H1 (cell line): ENCODE results near the gene GRAMD1B. TPM values are rescaled to one million over a fixed set of nuclear protein-coding genes. Genes with fewer than 3 reads are reported as not detected.

Experiments
- CTCF ChIA-PET: fragments of 300-600 bp; sonication (Branson Sonifier 250); formaldehyde crosslinking; loops from one replicate; lab custom pipeline; 2021; ENCODE audit not compliant: partially characterized antibody; lab: Charles Lee
- POLR2A ChIA-PET: fragments of 300-600 bp; sonication (Branson Sonifier 250); formaldehyde crosslinking; loops from one replicate; lab custom pipeline; 2021; ENCODE audit warnings: inconsistent platforms; ENCODE audit not compliant: partially characterized antibody; lab: Charles Lee
- DNase-seq, 2 experiments: peaks; one replicate each; pipeline versions ENCODE4 v3.0.0 to v3.0.0-alpha.2; 2010 to 2022; ENCODE audit warnings: low spot score in 2 of 2, low read depth in 1 of 2, mixed read lengths in 1 of 2
- FAIRE-seq: peaks from 2 replicates; lab custom pipeline; 2011; peaks lifted over from hg19 to GRCh38; lab: Jason Lieb, UNC
- H2AFZ ChIP-seq: 2 replicates; pipeline ENCODE4 v1.8.1; 2012; ENCODE audit warnings: low read length, inconsistent platforms
- H2AK5ac ChIP-seq: 2 replicates; pipeline ENCODE4 v1.6.1; 2013; ENCODE audit warnings: low read depth, low read length
- H2BK120ac ChIP-seq: replicated peaks from 2 replicates; pipeline ENCODE3; 2013; ENCODE audit warnings: low read depth, low read length, inconsistent platforms
- H2BK12ac ChIP-seq: 2 replicates; pipeline ENCODE4 v1.6.1; 2013; ENCODE audit warnings: low read depth, low read length
- H2BK15ac ChIP-seq: 2 replicates; pipeline ENCODE4 v1.6.1; 2013; ENCODE audit warnings: low read length
- H2BK20ac ChIP-seq: 2 replicates; pipeline ENCODE4 v1.6.1; 2013; ENCODE audit warnings: low read length
- H2BK5ac ChIP-seq: 2 replicates; pipeline ENCODE4 v1.6.1; 2013; ENCODE audit warnings: low read depth, low read length
- H3K14ac ChIP-seq: 2 replicates; pipeline ENCODE4 v1.6.1; 2013; ENCODE audit warnings: inconsistent platforms; ENCODE audit not compliant: insufficient read length
- H3K18ac ChIP-seq: 2 replicates; pipeline ENCODE4 v1.6.1; 2013; ENCODE audit warnings: low read length; ENCODE audit errors: extremely low read depth
- H3K23ac ChIP-seq: 2 replicates; pipeline ENCODE4 v1.6.1; 2013; ENCODE audit warnings: inconsistent platforms; ENCODE audit not compliant: insufficient read length
- H3K23me2 ChIP-seq: 2 replicates; pipeline ENCODE4 v1.6.1; 2013; ENCODE audit warnings: low read depth, low read length
- H3K27ac ChIP-seq: 2 replicates; pipeline ENCODE4 v1.6.1; 2011; ENCODE audit warnings: low read depth, low read length, inconsistent platforms
- H3K27me3 ChIP-seq, 4 experiments: replicated peaks in 1 of 4; 1 replicate in 1 of 4; 2 replicates in 3 of 4; pipeline versions ENCODE4 v1.6.1 to v1.8.1; 2011 to 2013; ENCODE audit warnings: low read length in 3 of 4, mild to moderate bottlenecking in 3 of 4, inconsistent platforms in 2 of 4, mixed read lengths in 2 of 4, moderate library complexity in 1 of 4; ENCODE audit not compliant: control insufficient read depth in 3 of 4, insufficient read depth in 3 of 4; ENCODE audit errors: extremely low read depth in 1 of 4
- H3K36me3 ChIP-seq, 4 experiments: 2 replicates each; pipeline versions ENCODE4 v1.6.1 to v1.8.1; 2011 to 2013; ENCODE audit warnings: mild to moderate bottlenecking in 4 of 4, low read length in 3 of 4, moderate library complexity in 2 of 4, control low read depth in 1 of 4, inconsistent platforms in 1 of 4; ENCODE audit not compliant: insufficient read depth in 4 of 4, control insufficient read depth in 2 of 4
- H3K4ac ChIP-seq: replicated peaks from 2 replicates; pipeline ENCODE3; 2013; ENCODE audit warnings: low read length, low read depth, mixed read lengths, inconsistent platforms; ENCODE audit not compliant: insufficient read length
- H3K4me1 ChIP-seq, 4 experiments: replicated peaks in 1 of 4; 1 replicate in 1 of 4; 2 replicates in 3 of 4; pipeline versions ENCODE4 v1.6.1 to v1.8.1; 2011 to 2013; ENCODE audit warnings: low read length in 3 of 4, inconsistent platforms in 2 of 4, mixed read lengths in 1 of 4; ENCODE audit not compliant: insufficient read depth in 4 of 4, control insufficient read depth in 3 of 4
- H3K4me2 ChIP-seq, 2 experiments: 2 replicates each; pipeline versions ENCODE4 v1.6.1 to v1.8.1; 2011 to 2013; ENCODE audit warnings: low read depth in 2 of 2, low read length in 2 of 2, control low read depth in 1 of 2, inconsistent platforms in 1 of 2, mild to moderate bottlenecking in 1 of 2; ENCODE audit not compliant: insufficient read depth in 1 of 2
- H3K4me3 ChIP-seq, 4 experiments: fragments of 200-600, 300-600 bp in 1 of 4; sonication (generic), shearing (Covaris generic), sonication (Bioruptor Twin) in 1 of 4; 2 replicates each; pipeline versions ENCODE4 v1.5.1 to v1.8.1; 2011 to 2016; ENCODE audit warnings: low read length in 4 of 4, low read depth in 3 of 4, control low read depth in 2 of 4, inconsistent platforms in 2 of 4, mild to moderate bottlenecking in 2 of 4, mixed read lengths in 1 of 4, moderate library complexity in 1 of 4; ENCODE audit not compliant: insufficient read depth in 2 of 4; ENCODE audit errors: extremely low read depth in 1 of 4
- H3K56ac ChIP-seq: replicated peaks from 2 replicates; pipeline ENCODE3; 2013; ENCODE audit warnings: low read depth, mild to moderate bottlenecking, mixed read lengths, low read length, inconsistent platforms; ENCODE audit not compliant: insufficient read length
- H3K79me1 ChIP-seq: 2 replicates; pipeline ENCODE4 v1.6.1; 2013; ENCODE audit warnings: low read depth, low read length, control low read depth
- H3K79me2 ChIP-seq, 2 experiments: 2 replicates each; pipeline versions ENCODE4 v1.6.1 to v1.8.1; 2012 to 2013; ENCODE audit warnings: low read length in 2 of 2, mild to moderate bottlenecking in 2 of 2, inconsistent platforms in 1 of 2; ENCODE audit not compliant: insufficient read depth in 2 of 2, control insufficient read depth in 1 of 2
- H3K9ac ChIP-seq, 4 experiments: replicated peaks in 1 of 4; 1 replicate in 1 of 4; 2 replicates in 3 of 4; pipeline versions ENCODE4 v1.6.1 to v1.8.1; 2011 to 2013; ENCODE audit warnings: low read depth in 3 of 4, low read length in 3 of 4, control low read depth in 2 of 4, mild to moderate bottlenecking in 2 of 4, moderate library complexity in 2 of 4, inconsistent platforms in 1 of 4; ENCODE audit errors: extremely low read depth in 1 of 4
- H3K9me3 ChIP-seq, 2 experiments: 2 replicates each; pipeline versions ENCODE4 v1.6.1 to v1.8.1; 2012 to 2013; ENCODE audit warnings: mild to moderate bottlenecking in 2 of 2, moderate library complexity in 2 of 2, control low read depth in 1 of 2, inconsistent platforms in 1 of 2, low read depth in 1 of 2, low read length in 1 of 2, mixed read lengths in 1 of 2; ENCODE audit not compliant: insufficient read depth in 2 of 2
- H4K20me1 ChIP-seq, 2 experiments: replicated peaks in 1 of 2; 2 replicates each; pipeline versions ENCODE3 to v1.8.1; 2011 to 2013; ENCODE audit warnings: inconsistent platforms in 2 of 2, low read length in 2 of 2, mild to moderate bottlenecking in 1 of 2; ENCODE audit not compliant: insufficient read depth in 2 of 2, control insufficient read depth in 1 of 2
- H4K5ac ChIP-seq: 2 replicates; pipeline ENCODE4 v1.6.1; 2013; ENCODE audit warnings: low read length, low read depth, mixed read lengths, inconsistent platforms; ENCODE audit not compliant: insufficient read length
- H4K8ac ChIP-seq: 2 replicates; pipeline ENCODE4 v1.8.0; 2013; ENCODE audit warnings: mild to moderate bottlenecking, moderate library complexity, low read length, inconsistent platforms; ENCODE audit not compliant: insufficient read depth; ENCODE audit errors: extremely low read depth
- H4K91ac ChIP-seq: replicated peaks from 2 replicates; pipeline ENCODE3; 2013; ENCODE audit warnings: low read length, mixed read lengths, inconsistent platforms; ENCODE audit not compliant: insufficient read length
- KDM5A ChIP-seq: fragments of 200-600 bp; IDR thresholded peaks from 2 replicates; pipeline ENCODE4 v1.7.1; 2012; ENCODE audit warnings: mild to moderate bottlenecking, low read length, inconsistent platforms, mixed read lengths
- TAF1 ChIP-seq: IDR thresholded peaks from 2 replicates; pipeline ENCODE4 v1.6.1; 2011; ENCODE audit warnings: mild to moderate bottlenecking, low read depth, low read length
- TEAD4 ChIP-seq: IDR thresholded peaks from 2 replicates; pipeline ENCODE4 v1.6.1; 2012; ENCODE audit warnings: low read depth, low read length, inconsistent platforms, mixed read lengths
- YY1 ChIP-seq: IDR thresholded peaks from 2 replicates; pipeline ENCODE4 v1.6.1; 2011; ENCODE audit warnings: low read depth, mild to moderate bottlenecking, low read length
- WGBS, 2 experiments: shearing (Covaris generic) in 1 of 2; methylation state at CpG; one replicate each; pipeline versions ENCODE4 v1.1.6 to v1.1.7; 2013 to 2015; ENCODE audit warnings: low lambda C conversion rate in 2 of 2, mixed read lengths in 2 of 2, inconsistent platforms in 1 of 2, low coverage in 1 of 2, missing lambda C conversion rate in 1 of 2; ENCODE audit not compliant: insufficient replicate concordance in 2 of 2, insufficient coverage in 1 of 2, insufficient read length in 1 of 2; ENCODE audit errors: extremely low coverage in 1 of 2, missing lambda C conversion rate in 1 of 2; 5-methylcytosine and 5-hydroxymethylcytosine counted together
- polyA plus RNA-seq, 7 experiments: library from polyadenylated mRNA; depleted of rRNA in 3 of 7; stranded (reverse) in 5 of 7; unstranded in 2 of 7; fragments of >200 nt in 5 of 7; fragments of 200-250 nt in 2 of 7; gene quantifications; 1 replicate in 5 of 7; 2 replicates in 1 of 7; 4 replicates in 1 of 7; pipeline versions ENCODE4 v1.2.1 to v1.2.3, GENCODE V29; 2011 to 2013; ENCODE audit warnings: missing spikeins in 2 of 7, mixed read lengths in 2 of 7
- total RNA-seq: library from RNA; stranded (reverse); fragmentation: NEBNext Ultra II Directional; extraction: Animal tissue kit (Norgen Biotek cat#: 25700); gene quantifications from 2 replicates; pipeline ENCODE4 v1.2.1, GENCODE V29; 2021

The GRAMD1B gene
- total and polyA plus RNA-seq, 2 of the 8 experiments (the other 6 are each of a cell fraction or from before 2014, with no cell fraction given): 10.1 to 21.2 TPM

DNA sequence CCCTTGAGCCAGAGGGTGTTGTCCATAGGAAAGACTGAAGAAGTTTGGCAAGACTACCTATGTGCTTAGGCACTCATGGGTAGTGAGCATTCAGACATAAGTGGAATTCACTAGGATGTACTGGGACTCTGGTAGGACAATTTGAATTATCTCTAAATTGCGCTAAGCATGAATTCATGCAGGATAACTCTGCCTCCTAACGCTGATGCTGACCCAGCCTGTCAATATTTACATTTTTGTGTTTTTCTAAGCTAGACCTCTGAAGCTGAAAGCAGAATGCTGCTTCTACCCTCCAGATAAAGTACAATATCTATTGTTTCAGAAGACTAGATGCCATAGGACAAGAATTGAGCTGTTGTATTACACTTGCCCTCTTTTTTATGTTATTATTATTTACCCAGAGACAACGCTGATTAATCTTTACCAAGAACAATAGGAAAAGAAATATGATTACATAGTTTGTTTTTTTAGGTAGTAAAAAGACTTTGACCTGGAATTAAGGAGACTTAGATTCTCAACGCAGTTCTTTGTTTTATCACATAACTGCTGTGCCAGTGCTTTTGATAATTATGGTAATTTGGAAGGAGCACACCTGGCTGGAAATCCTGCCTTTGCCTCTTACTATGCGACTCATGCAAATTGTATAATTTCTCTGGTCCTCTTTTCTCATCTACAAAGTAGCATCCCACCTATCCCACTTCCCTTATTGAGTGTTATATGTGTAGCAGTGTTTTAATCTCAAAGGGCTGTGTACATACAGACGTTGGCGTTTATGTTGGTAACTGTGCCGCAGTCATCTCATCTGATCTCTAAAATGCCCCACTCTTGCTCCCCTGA is 21.2 kb upstream of the GRAMD1B start:
- Histone ChIP-seq H3K9ac (no peak overlapping the region), H3K27me3 (peaks cover 0 to 6% (median under 1%) of the 10 kb centered on the region in 4 experiments; a peak in 4 of 7 replicates), H3K4ac (no peak overlapping the region), H2BK120ac (no peak overlapping the region), H3K36me3 (no peaks in the 10 kb centered on the region), H4K8ac (no peak overlapping the region), H3K14ac (no peak overlapping the region), H2AFZ (no peak overlapping the region), H3K4me3 (no peak overlapping the region), H3K27ac (no peak overlapping the region), H3K23ac (no peak overlapping the region), H3K79me2 (no peaks in the 10 kb centered on the region), H3K4me1 (peaks cover 0 to 21% (median 7%) of the 10 kb centered on the region in 4 experiments; a peak in 6 of 7 replicates), H2BK5ac (no peak overlapping the region), H4K5ac (no peak overlapping the region), H3K23me2 (peaks cover 2% of the 10 kb centered on the region; the same call in 1 of the 2 replicates), H3K56ac (no peak overlapping the region), H3K18ac (no peak overlapping the region; the same call in 1 of the 2 replicates), H4K91ac (no peak overlapping the region), H4K20me1 (no peaks in the 10 kb centered on the region), H3K9me3 (no peaks in the 10 kb centered on the region), H2BK15ac (no peak overlapping the region), H3K79me1 (no peaks in the 10 kb centered on the region), H3K4me2 (no peak overlapping the region), H2BK12ac (no peak overlapping the region), H2AK5ac (no peak overlapping the region), H2BK20ac (no peak overlapping the region)
- no peak for DNase-seq
- CTCF ChIA-PET: interaction anchor here (0.7 to 6.2 kb wide), 29 partner anchors 9 to 325 kb away, joined by 3 to 81 read pairs (median 6); partner anchors contain the start of gene GRAMD1B
- POLR2A ChIA-PET: interaction anchor here (1.1 to 1.9 kb wide), 3 partner anchors 20 to 67 kb away, joined by 3 to 5 read pairs (median 3); no protein-coding TSS in a partner anchor
- FAIRE-seq: no peak
- WGBS, 2 experiments: 85% methylated on average over 8 of the region's 8 CpGs; no CpG with 5 or more reads in 1 of the 2 experiments
- no peak for TF ChIP-seq YY1
- TF ChIP-seq TEAD4: no peak
- TF ChIP-seq TAF1: no peak
- no peak for TF ChIP-seq KDM5A
